Fibroblast of lung (primary cell): ENCODE data around the gene SLC35G1. TPM values are rescaled to one million over a fixed set of nuclear protein-coding genes. Genes with fewer than 3 reads are reported as not detected.

Experiments used
- DNase-seq, 2 donors: peaks; one replicate each; pipeline versions ENCODE4 v3.0.0 to v3.0.0-alpha.2; 2010; ENCODE audit warnings: low read depth in 2 of 2
- H2AFZ ChIP-seq: 2 replicates; pipeline ENCODE4 v1.5.1; 2012; ENCODE audit warnings: low read length, control low read depth, inconsistent platforms
- H3K27ac ChIP-seq: 2 replicates; pipeline ENCODE4 v1.5.1; 2011; ENCODE audit warnings: low read length, control low read depth; ENCODE audit not compliant: insufficient read depth
- H3K27me3 ChIP-seq: 2 replicates; pipeline ENCODE4 v1.5.1; 2011; ENCODE audit warnings: mild to moderate bottlenecking, low read length; ENCODE audit not compliant: control insufficient read depth, insufficient read depth
- H3K36me3 ChIP-seq: 2 replicates; pipeline ENCODE4 v1.5.1; 2011; ENCODE audit warnings: low read length; ENCODE audit not compliant: control insufficient read depth, insufficient read depth
- H3K4me1 ChIP-seq: 2 replicates; pipeline ENCODE4 v1.5.1; 2011; ENCODE audit warnings: low read length; ENCODE audit not compliant: control insufficient read depth, insufficient read depth; ENCODE audit errors: extremely low read depth
- H3K4me2 ChIP-seq: 2 replicates; pipeline ENCODE4 v1.5.1; 2011; ENCODE audit warnings: low read length, control low read depth; ENCODE audit not compliant: insufficient read depth; ENCODE audit errors: extremely low read depth
- H3K4me3 ChIP-seq, 4 experiments: fragments of 200-600 bp in 1 of 4; sonication (generic) in 1 of 4; replicated peaks in 1 of 4; 2 replicates each; pipeline ENCODE4 v1.5.1; 2011 to 2016; ENCODE audit warnings: low read length in 4 of 4, low read depth in 3 of 4, mild to moderate bottlenecking in 3 of 4, control low read depth in 2 of 4, inconsistent platforms in 1 of 4, mixed read lengths in 1 of 4; ENCODE audit not compliant: insufficient read depth in 1 of 4; ENCODE audit errors: control extremely low read depth in 1 of 4
- H3K79me2 ChIP-seq: 2 replicates; pipeline ENCODE4 v1.5.1; 2012; ENCODE audit warnings: mild to moderate bottlenecking, low read length, inconsistent platforms; ENCODE audit not compliant: control insufficient read depth, insufficient read depth
- H3K9ac ChIP-seq: 2 replicates; pipeline ENCODE4 v1.5.1; 2011; ENCODE audit warnings: mild to moderate bottlenecking, low read length, control low read depth; ENCODE audit not compliant: insufficient read depth
- H3K9me3 ChIP-seq: 2 replicates; pipeline ENCODE4 v1.5.1; 2012; ENCODE audit warnings: low read depth, low read length; ENCODE audit not compliant: control insufficient read depth, insufficient read depth
- H4K20me1 ChIP-seq: 2 replicates; pipeline ENCODE4 v1.5.1; 2011; ENCODE audit warnings: low read length; ENCODE audit not compliant: control insufficient read depth, insufficient read depth; ENCODE audit errors: extremely low read depth
- CTCF ChIP-seq, 2 donors: IDR thresholded peaks in 1 of 2; conservative IDR thresholded peaks in 1 of 2; 1 replicate in 1 of 2; 2 replicates in 1 of 2; pipeline ENCODE4 v1.5.1; 2011 to 2012; ENCODE audit warnings: low read length in 2 of 2, control low read depth in 1 of 2, inconsistent platforms in 1 of 2, low read depth in 1 of 2, mild to moderate bottlenecking in 1 of 2
- EZH2 ChIP-seq: IDR thresholded peaks from 2 replicates; pipeline ENCODE4 v1.5.1; 2012; ENCODE audit warnings: low read length, control low read depth, mild to moderate bottlenecking; ENCODE audit errors: missing control alignments
- polyA plus RNA-seq, 2 donors: library from polyadenylated mRNA; depleted of rRNA in 1 of 2; stranded (reverse) in 1 of 2; unstranded in 1 of 2; fragments of >200 nt; gene quantifications; 2 replicates each; pipeline ENCODE4 v1.2.1, GENCODE V29; 2011 to 2012; ENCODE audit warnings: missing spikeins in 1 of 2
- total RNA-seq: library from RNA; depleted of rRNA; stranded (reverse); fragments of >200 nt; gene quantifications from 2 replicates; pipeline ENCODE4 v1.2.1, GENCODE V29; 2014

The SLC35G1 gene
- total and polyA plus RNA-seq, 2 donors (not counting 1 experiment from before 2014, with no cell fraction given) = 4.0 to 8.1 TPM

DNA sequence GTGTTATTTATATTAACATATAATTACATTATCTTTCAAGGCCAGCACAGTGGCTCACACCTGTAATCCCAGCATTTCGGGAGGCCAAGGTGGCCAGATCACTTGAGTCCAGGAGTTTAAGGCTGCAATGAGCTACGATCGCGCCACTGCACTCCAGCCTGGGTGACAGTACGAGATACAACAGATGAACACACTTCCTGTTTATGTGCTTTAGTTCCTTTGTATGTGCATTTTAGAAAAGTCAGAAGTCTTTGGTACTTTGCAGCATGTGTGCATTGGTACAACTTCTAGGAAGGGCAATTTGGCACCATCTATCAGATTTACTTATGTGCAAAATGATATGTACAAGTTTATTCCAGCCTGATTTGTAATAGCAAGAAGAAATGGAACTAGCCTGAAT is 13.3 kb downstream of the SLC35G1 start:
- Histone ChIP-seq H3K4me1 (no peaks in the 10 kb centered on the region), H3K36me3 (no peaks in the 10 kb centered on the region), H3K4me3 (no peak overlapping the region), H3K9ac (no peak overlapping the region), H3K27ac (no peak overlapping the region), H2AFZ (no peak overlapping the region), H3K27me3 (no peaks in the 10 kb centered on the region), H3K79me2 (no peaks in the 10 kb centered on the region), H4K20me1 (no peaks in the 10 kb centered on the region), H3K9me3 (no peaks in the 10 kb centered on the region), H3K4me2 (no peak overlapping the region)
- TF ChIP-seq EZH2 = no peak
- no peak for DNase-seq

- H3K79me2 ChIP-seq = no peaks in the 10 kb centered on the region
- DNase-seq = no peak
- H3K27me3 ChIP-seq = no peaks in the 10 kb centered on the region
Observed at GRCh38 chr10:93911866-93912265, 18.1 kb downstream of the SLC35G1 start.

DNA sequence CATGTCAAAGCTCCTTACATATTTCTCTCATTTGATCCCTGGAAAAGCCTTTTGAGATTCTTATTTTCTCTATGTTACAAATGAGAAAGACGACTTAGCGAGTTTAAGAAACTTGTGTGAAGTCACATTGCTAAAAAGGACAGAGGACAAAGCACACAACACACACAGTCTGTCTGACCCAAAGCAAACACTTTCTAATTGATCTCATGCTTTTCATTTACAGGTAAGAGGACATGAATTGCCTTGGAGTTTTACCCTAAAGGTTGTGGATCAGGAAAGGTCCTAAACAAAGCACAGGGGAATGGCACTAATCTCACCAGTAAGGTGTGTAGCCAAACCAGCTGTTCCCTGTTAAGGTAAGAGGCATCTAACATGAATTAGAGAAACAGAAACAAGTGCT is 18.7 kb downstream of the SLC35G1 start:
- H3K4me3 ChIP-seq = no peak overlapping the region
- H3K79me2 ChIP-seq = no peaks in the 10 kb centered on the region

More at GRCh38 chr10:93911866-93912265, 18.1 kb downstream of the SLC35G1 start:
- no peak overlapping the region for H3K4me2 ChIP-seq
- no peak overlapping the region for H3K27ac ChIP-seq
- no peak overlapping the region for H3K9ac ChIP-seq
- TF ChIP-seq CTCF (conservative IDR thresholded peaks at IDR 0.05 in 1 of 2, IDR thresholded peaks at IDR 0.05 in 1 of 2; ENCODE audit: low read depth in 1 of 2, low read length in 2 of 2) (no peak), EZH2 (no peak)
- H3K9me3 ChIP-seq = no peaks in the 10 kb centered on the region
- H3K36me3 ChIP-seq = no peaks in the 10 kb centered on the region
- no peaks in the 10 kb centered on the region for H3K4me1 ChIP-seq
- H3K4me3 ChIP-seq = no peak overlapping the region
- no peak overlapping the region for H2AFZ ChIP-seq
- H4K20me1 ChIP-seq = no peaks in the 10 kb centered on the region

More for the DNA sequence above, 18.7 kb downstream of the SLC35G1 start:
- H3K9me3 ChIP-seq = no peaks in the 10 kb centered on the region
- H3K27me3 ChIP-seq = no peaks in the 10 kb centered on the region
- H3K27ac ChIP-seq = no peak overlapping the region
- H2AFZ ChIP-seq = no peak overlapping the region
- H3K36me3 ChIP-seq = no peaks in the 10 kb centered on the region
- no peaks in the 10 kb centered on the region for H4K20me1 ChIP-seq
- DNase-seq = no peak
- H3K4me2 ChIP-seq = no peak overlapping the region
- no peaks in the 10 kb centered on the region for H3K4me1 ChIP-seq
- no peak overlapping the region for H3K9ac ChIP-seq
- TF ChIP-seq EZH2 (no peak), CTCF (conservative IDR thresholded peaks at IDR 0.05 in 1 of 2, IDR thresholded peaks at IDR 0.05 in 1 of 2; ENCODE audit: low read depth in 1 of 2, low read length in 2 of 2) (no peak)
